Gastrocnemius medialis (tissue), 4 donors: Measurements from ENCODE around the gene TBX1.

Experiments
- POLR2A ChIP-seq, 2 donors: fragments of 450-650 bp; IDR thresholded peaks; one replicate each; pipeline ENCODE4 v1.6.1; 2017; ENCODE audit warnings: antibody characterized with exemption in 2 of 2, mild to moderate bottlenecking in 2 of 2, moderate library complexity in 2 of 2
- TF ChIP-seq, protein P1 (sequence below), 5 experiments: fragments of 450-650 bp in 3 of 5; fragments of 200-600 bp in 2 of 5; sonication (generic) in 2 of 5; IDR thresholded peaks in 4 of 5; conservative IDR thresholded peaks in 1 of 5; 1 replicate in 4 of 5; 2 replicates in 1 of 5; pipeline ENCODE4 v1.5.1; 2016 to 2019; ENCODE audit warnings: antibody characterized with exemption in 5 of 5, mild to moderate bottlenecking in 3 of 5, moderate library complexity in 3 of 5

DNA sequence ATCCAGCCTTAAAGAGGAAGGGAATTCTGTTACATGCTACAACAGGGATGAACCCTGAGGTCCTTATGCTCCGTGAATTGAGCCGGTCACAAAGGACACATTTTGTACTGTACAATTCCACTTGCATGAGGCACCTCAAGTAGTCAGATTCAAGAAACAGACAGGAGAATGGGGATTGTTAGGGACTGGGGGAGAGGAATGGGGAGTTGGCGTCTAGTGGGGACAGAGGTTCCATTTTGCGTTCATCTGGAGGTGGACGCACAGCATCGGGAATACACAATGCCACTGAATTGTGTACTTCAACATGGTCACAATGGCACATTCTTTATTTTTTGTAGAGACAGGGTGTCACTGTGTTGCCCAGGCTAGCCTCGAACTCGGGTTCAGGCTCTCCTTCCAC, 14.1 kb downstream of the TBX1 start:
- TF ChIP-seq, protein P1, sequence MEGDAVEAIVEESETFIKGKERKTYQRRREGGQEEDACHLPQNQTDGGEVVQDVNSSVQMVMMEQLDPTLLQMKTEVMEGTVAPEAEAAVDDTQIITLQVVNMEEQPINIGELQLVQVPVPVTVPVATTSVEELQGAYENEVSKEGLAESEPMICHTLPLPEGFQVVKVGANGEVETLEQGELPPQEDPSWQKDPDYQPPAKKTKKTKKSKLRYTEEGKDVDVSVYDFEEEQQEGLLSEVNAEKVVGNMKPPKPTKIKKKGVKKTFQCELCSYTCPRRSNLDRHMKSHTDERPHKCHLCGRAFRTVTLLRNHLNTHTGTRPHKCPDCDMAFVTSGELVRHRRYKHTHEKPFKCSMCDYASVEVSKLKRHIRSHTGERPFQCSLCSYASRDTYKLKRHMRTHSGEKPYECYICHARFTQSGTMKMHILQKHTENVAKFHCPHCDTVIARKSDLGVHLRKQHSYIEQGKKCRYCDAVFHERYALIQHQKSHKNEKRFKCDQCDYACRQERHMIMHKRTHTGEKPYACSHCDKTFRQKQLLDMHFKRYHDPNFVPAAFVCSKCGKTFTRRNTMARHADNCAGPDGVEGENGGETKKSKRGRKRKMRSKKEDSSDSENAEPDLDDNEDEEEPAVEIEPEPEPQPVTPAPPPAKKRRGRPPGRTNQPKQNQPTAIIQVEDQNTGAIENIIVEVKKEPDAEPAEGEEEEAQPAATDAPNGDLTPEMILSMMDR (IDR thresholded peaks at IDR 0.05 in 4 of 5, conservative IDR thresholded peaks at IDR 0.05 in 1 of 5): no peak
- no peak for TF ChIP-seq POLR2A (IDR thresholded peaks at IDR 0.05)
